Keratinocyte (primary cell): ENCODE measurements around the gene ZDHHC23. TPM values are rescaled to one million over a fixed set of nuclear protein-coding genes. Genes with fewer than 3 reads are reported as not detected.

Source experiments
- DNase-seq: peaks from one replicate; pipeline ENCODE4 v3.0.0-alpha.2; 2011; ENCODE audit warnings: low read depth, missing footprints, low spot score
- FAIRE-seq: peaks from 2 replicates; lab custom pipeline; 2011; peaks lifted over from hg19 to GRCh38; lab: Jason Lieb, UNC
- H2AFZ ChIP-seq: 2 replicates; pipeline ENCODE4 v1.6.0; 2012; ENCODE audit warnings: low read length, control low read depth, inconsistent platforms; ENCODE audit not compliant: control insufficient read depth
- H3K27ac ChIP-seq: 2 replicates; pipeline ENCODE4 v1.5.1; 2011; ENCODE audit warnings: low read length; ENCODE audit not compliant: control insufficient read depth, insufficient read depth
- H3K27me3 ChIP-seq: 3 replicates; pipeline ENCODE4 v1.6.0; 2011; ENCODE audit warnings: low read length; ENCODE audit not compliant: control insufficient read depth, insufficient read depth; ENCODE audit errors: extremely low read depth
- H3K36me3 ChIP-seq, 2 experiments: 2 replicates in 1 of 2; 3 replicates in 1 of 2; pipeline ENCODE4 v1.5.1; 2011; ENCODE audit warnings: low read length in 2 of 2, mild to moderate bottlenecking in 1 of 2; ENCODE audit not compliant: control insufficient read depth in 2 of 2, insufficient read depth in 2 of 2; ENCODE audit errors: extremely low read depth in 1 of 2
- H3K4me1 ChIP-seq: 3 replicates; pipeline ENCODE4 v1.5.1; 2011; ENCODE audit warnings: low read length; ENCODE audit not compliant: control insufficient read depth, insufficient read depth; ENCODE audit errors: extremely low read depth
- H3K4me2 ChIP-seq: 3 replicates; pipeline ENCODE4 v1.6.0; 2011; ENCODE audit warnings: low read depth, low read length; ENCODE audit not compliant: control insufficient read depth, insufficient read depth; ENCODE audit errors: extremely low read depth
- H3K4me3 ChIP-seq, 3 experiments: fragments of 200-600 bp in 1 of 3; sonication (generic) in 1 of 3; 2 replicates in 2 of 3; 3 replicates in 1 of 3; pipeline ENCODE4 v1.5.1; 2011 to 2016; ENCODE audit warnings: low read length in 3 of 3, mild to moderate bottlenecking in 3 of 3, control low read depth in 2 of 3, inconsistent platforms in 1 of 3, low read depth in 1 of 3, mixed read lengths in 1 of 3, mixed run types in 1 of 3, moderate library complexity in 1 of 3; ENCODE audit not compliant: control insufficient read depth in 2 of 3, insufficient read depth in 2 of 3; ENCODE audit errors: extremely low read depth in 1 of 3
- H3K79me2 ChIP-seq: 2 replicates; pipeline ENCODE4 v1.6.0; 2012; ENCODE audit warnings: low read length; ENCODE audit not compliant: control insufficient read depth, insufficient read depth
- H3K9ac ChIP-seq: 3 replicates; pipeline ENCODE4 v1.6.0; 2011; ENCODE audit warnings: low read length; ENCODE audit not compliant: control insufficient read depth, insufficient read depth; ENCODE audit errors: extremely low read depth
- H3K9me1 ChIP-seq: 3 replicates; pipeline ENCODE4 v1.6.0; 2011; ENCODE audit warnings: low read length; ENCODE audit not compliant: control insufficient read depth, insufficient read depth; ENCODE audit errors: extremely low read depth
- H3K9me3 ChIP-seq: 2 replicates; pipeline ENCODE4 v1.5.1; 2012; ENCODE audit warnings: low read depth, low read length; ENCODE audit not compliant: control insufficient read depth
- H4K20me1 ChIP-seq: 3 replicates; pipeline ENCODE4 v1.6.0; 2011; ENCODE audit warnings: low read length; ENCODE audit not compliant: control insufficient read depth, insufficient read depth; ENCODE audit errors: extremely low read depth
- CTCF ChIP-seq, 3 experiments: IDR thresholded peaks in 1 of 3; conservative IDR thresholded peaks in 1 of 3; optimal IDR thresholded peaks in 1 of 3; 2 replicates in 2 of 3; 3 replicates in 1 of 3; pipeline versions ENCODE3 to v1.5.1; 2011; ENCODE audit warnings: low read length in 3 of 3, mild to moderate bottlenecking in 3 of 3, moderate library complexity in 2 of 3, control low read depth in 1 of 3, inconsistent platforms in 1 of 3; ENCODE audit not compliant: insufficient read depth in 2 of 3; ENCODE audit errors: extremely low read depth in 1 of 3
- EZH2 ChIP-seq: IDR thresholded peaks from one replicate; pipeline ENCODE4 v1.6.1; 2012; ENCODE audit warnings: inconsistent platforms, mild to moderate bottlenecking, low read length, moderate library complexity
- dilution Hi-C: fragments of 300-500 bp; cut with MboI; formaldehyde crosslinking; loops from one replicate; pipeline ENCODE4 v1.7.0; 2020; ENCODE audit warnings: low sequenced_read_pairs; ENCODE audit not compliant: extremely low pct_ligation_motif_present
- polyA minus RNA-seq, 3 experiments: library from RNA; depleted of rRNA, polyadenylated mRNA; stranded (reverse); fragments of >200 nt; gene quantifications; 1 replicate in 1 of 3; 2 replicates in 1 of 3; 3 replicates in 1 of 3; pipeline ENCODE4 v1.2.3, GENCODE V29; 2011
- polyA plus RNA-seq, 5 experiments: library from polyadenylated mRNA; depleted of rRNA in 3 of 5; stranded (reverse) in 3 of 5; stranded (forward) in 1 of 5; unstranded in 1 of 5; fragments of >200 nt; gene quantifications; 1 replicate in 1 of 5; 2 replicates in 3 of 5; 3 replicates in 1 of 5; pipeline versions ENCODE4 v1.2.1 to v1.2.3, GENCODE V29; 2011 to 2012; ENCODE audit warnings: missing spikeins in 2 of 5, low read depth in 1 of 5, low replicate concordance in 1 of 5

ZDHHC23 gene
- polyA plus RNA-seq (1.4 to 2.3 TPM (median 1.4 TPM) in 3 replicates), polyA minus RNA-seq (1.5 to 3.2 TPM (median 3.2 TPM) in 3 replicates)
- polyA plus RNA-seq (2011; ENCODE audit: low read depth), result 1.3 TPM
- polyA plus RNA-seq (2011; cell fraction: cytosol; rRNA removed), result 0.44 and 1.2 TPM in 2 replicates
- polyA plus RNA-seq (2011; cell fraction: nucleus; rRNA removed), result 4.4 and 4.8 TPM in 2 replicates
- polyA plus RNA-seq (2012; ENCODE audit: low replicate concordance), result 1.1 and 1.2 TPM in 2 replicates
- polyA minus RNA-seq (2011; cell fraction: cytosol; rRNA and poly(A)+ RNA removed), result 1.2 TPM
- 2.3 and 3.6 TPM in 2 replicates for polyA minus RNA-seq (2011; cell fraction: nucleus; rRNA and poly(A)+ RNA removed)

- no peaks in the 10 kb centered on the region for H3K36me3 ChIP-seq
- no peaks in the 10 kb centered on the region for H4K20me1 ChIP-seq
- no peak within 1 kb of the TSS for H3K27ac ChIP-seq
- dilution Hi-C loops, result no loop called here
- H3K27me3 ChIP-seq, result peaks cover 7% of the 10 kb centered on the region
- peak within 1 kb of the TSS; percentile 62 to 74 (median 69) for H3K4me3 ChIP-seq
- TF ChIP-seq EZH2 (no peak), CTCF (optimal IDR thresholded peaks at IDR 0.05 in 1 of 3, IDR thresholded peaks at IDR 0.05 in 1 of 3, conservative IDR thresholded peaks at IDR 0.05 in 1 of 3; ENCODE audit: extremely low read depth in 1 of 3, insufficient read depth in 2 of 3, low read length in 3 of 3) (no peak)
- H3K9me3 ChIP-seq, result no peaks in the 10 kb centered on the region
- peak within 1 kb of the TSS; percentile 85 for H3K4me2 ChIP-seq
- no peak for FAIRE-seq
- H2AFZ ChIP-seq, result peak within 1 kb of the TSS; percentile 81
- no peaks in the 10 kb centered on the region for H3K9me1 ChIP-seq
- H3K4me1 ChIP-seq, result no peaks in the 10 kb centered on the region
- DNase-seq, result no peak
- H3K9ac ChIP-seq, result peak within 1 kb of the TSS; percentile 56
- no peaks in the 10 kb centered on the region for H3K79me2 ChIP-seq
These were observed at the start of gene ZDHHC23 for GRCh38 chr3:113947372-113948014. Gene ZDHHC23, plus strand, starts transcription at chr3:113948013. Its CDS starts 790 bp downstream, at chr3:113948803.

GRCh38 chr3:113898892-113899291 lies 48.9 kb upstream of the ZDHHC23 start:
- no peak overlapping the region for H2AFZ ChIP-seq
- no peak overlapping the region for H3K27ac ChIP-seq
- no peaks in the 10 kb centered on the region for H3K79me2 ChIP-seq
- H3K9me3 ChIP-seq, result no peaks in the 10 kb centered on the region
- H3K27me3 ChIP-seq, result no peaks in the 10 kb centered on the region
- dilution Hi-C loops, result no loop called here
- H3K4me3 ChIP-seq, result no peak overlapping the region
- H3K9me1 ChIP-seq, result no peaks in the 10 kb centered on the region
- H3K36me3 ChIP-seq, result no peaks in the 10 kb centered on the region
- no peak overlapping the region for H3K4me2 ChIP-seq
- TF ChIP-seq CTCF (optimal IDR thresholded peaks at IDR 0.05 in 1 of 3, IDR thresholded peaks at IDR 0.05 in 1 of 3, conservative IDR thresholded peaks at IDR 0.05 in 1 of 3; ENCODE audit: extremely low read depth in 1 of 3, insufficient read depth in 2 of 3, low read length in 3 of 3), result no peak
- no peak for TF ChIP-seq EZH2
- H4K20me1 ChIP-seq, result no peaks in the 10 kb centered on the region
- H3K4me1 ChIP-seq, result peaks cover 9% of the 10 kb centered on the region
- DNase-seq, result no peak
- no peak for FAIRE-seq
- no peak overlapping the region for H3K9ac ChIP-seq
